ENCODE measurements around the gene AP1M1. TPM values are rescaled to one million over a fixed set of nuclear protein-coding genes. Genes with fewer than 3 reads are reported as not detected.

Gene AP1M1
- total RNA-seq, 2 donors from 2014 or later, result 20.0 to 24.4 TPM

DNA sequence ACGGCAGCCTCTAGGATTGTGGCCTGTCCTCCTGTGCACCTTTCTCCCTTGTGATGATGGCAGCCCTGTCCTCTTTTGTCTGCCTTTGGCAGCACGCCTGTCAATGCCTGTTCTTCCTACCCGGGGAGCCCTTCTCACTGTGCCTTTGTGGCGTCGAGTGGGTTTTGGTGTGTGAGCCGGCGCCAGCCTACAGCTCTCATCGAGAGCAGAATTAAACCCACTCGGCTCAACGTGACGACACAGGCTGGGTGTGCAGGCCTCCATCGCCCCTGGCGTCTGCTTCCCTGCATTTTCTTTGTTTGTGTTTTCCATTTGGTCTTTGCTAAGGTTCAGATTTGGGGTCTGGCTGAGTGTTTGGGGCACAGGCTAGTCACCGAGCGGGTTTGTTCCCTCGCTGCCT is 34.4 kb downstream of the AP1M1 start:
- Histone ChIP-seq H3K27me3 (no peaks in the 10 kb centered on the region), H3K4me1 (no peaks in the 10 kb centered on the region), H3K4me3 (no peak overlapping the region), H3K9ac (ENCODE audit: low read depth in 2 of 2, low read length in 2 of 2) (no peak overlapping the region), H3K27ac (no peak overlapping the region), H3K9me3 (no peaks in the 10 kb centered on the region), H3K36me3 (peaks cover 12% of the 10 kb centered on the region)
- intact Hi-C loops (cut with DNase I), result no loop called here
- TF ChIP-seq, protein P1, sequence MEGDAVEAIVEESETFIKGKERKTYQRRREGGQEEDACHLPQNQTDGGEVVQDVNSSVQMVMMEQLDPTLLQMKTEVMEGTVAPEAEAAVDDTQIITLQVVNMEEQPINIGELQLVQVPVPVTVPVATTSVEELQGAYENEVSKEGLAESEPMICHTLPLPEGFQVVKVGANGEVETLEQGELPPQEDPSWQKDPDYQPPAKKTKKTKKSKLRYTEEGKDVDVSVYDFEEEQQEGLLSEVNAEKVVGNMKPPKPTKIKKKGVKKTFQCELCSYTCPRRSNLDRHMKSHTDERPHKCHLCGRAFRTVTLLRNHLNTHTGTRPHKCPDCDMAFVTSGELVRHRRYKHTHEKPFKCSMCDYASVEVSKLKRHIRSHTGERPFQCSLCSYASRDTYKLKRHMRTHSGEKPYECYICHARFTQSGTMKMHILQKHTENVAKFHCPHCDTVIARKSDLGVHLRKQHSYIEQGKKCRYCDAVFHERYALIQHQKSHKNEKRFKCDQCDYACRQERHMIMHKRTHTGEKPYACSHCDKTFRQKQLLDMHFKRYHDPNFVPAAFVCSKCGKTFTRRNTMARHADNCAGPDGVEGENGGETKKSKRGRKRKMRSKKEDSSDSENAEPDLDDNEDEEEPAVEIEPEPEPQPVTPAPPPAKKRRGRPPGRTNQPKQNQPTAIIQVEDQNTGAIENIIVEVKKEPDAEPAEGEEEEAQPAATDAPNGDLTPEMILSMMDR (IDR thresholded peaks at IDR 0.05), result no peak
- DNase-seq, result no peak

DNA sequence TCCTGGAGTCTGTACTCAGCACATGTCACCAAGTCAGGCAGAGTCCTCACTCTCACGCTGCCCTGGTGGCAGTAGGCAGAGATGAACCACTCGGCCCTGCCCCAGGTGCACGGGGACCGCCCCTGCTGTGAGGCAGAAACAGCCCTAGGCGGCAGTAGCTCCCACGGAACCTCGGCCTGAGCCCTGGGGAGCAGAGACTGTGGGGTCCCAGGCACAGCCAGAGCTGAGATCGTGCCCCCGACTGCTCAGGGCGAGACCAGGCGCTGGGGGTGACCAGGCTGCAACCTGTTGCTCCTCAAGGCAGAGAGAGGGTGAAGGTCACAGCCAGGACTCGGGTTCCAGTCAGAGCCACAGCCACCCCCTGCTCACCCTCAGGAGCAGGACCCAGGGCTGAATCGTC is 34.9 kb downstream of the AP1M1 start:
- DNase-seq, result no peak
- Histone ChIP-seq H3K9me3 (no peaks in the 10 kb centered on the region), H3K4me3 (no peak overlapping the region), H3K36me3 (peaks cover 12% of the 10 kb centered on the region), H3K4me1 (no peaks in the 10 kb centered on the region), H3K27ac (no peak overlapping the region), H3K9ac (ENCODE audit: low read depth in 2 of 2, low read length in 2 of 2) (no peak overlapping the region), H3K27me3 (no peaks in the 10 kb centered on the region)
- intact Hi-C loops (cut with DNase I), result no loop called here
- TF ChIP-seq, protein P1 (IDR thresholded peaks at IDR 0.05), result no peak

DNA sequence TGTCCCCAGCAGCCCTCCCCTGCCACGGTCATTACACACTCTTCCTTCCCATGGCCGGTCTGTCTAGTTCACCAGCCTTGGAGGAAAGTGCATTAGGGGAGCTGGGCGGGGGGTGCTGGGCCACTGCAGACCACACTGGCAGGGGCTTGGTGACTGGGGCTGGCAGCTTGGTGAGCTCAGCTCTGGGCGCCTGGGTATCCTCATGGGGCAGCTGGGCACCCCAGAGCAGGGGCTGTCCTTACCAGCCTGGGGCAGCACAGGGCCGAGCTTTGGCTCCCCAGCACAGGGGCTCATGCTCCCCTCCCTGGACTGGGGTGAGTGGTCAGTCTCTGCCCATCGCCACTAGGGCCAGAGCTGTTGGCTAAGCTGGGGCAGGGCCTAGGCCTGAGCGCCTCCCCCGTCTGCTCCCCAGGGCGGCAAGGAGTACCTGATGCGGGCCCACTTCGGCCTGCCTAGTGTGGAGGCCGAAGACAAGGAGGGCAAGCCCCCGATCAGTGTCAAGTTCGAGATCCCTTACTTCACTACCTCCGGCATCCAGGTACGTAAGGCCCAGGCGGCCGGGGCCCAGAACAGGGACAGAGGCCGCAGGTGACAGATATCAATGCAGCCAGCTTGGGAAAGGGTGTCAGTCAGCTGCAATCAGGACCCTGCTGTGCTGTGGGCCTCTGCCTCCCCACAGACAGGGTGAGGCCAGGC is 35.5 kb downstream of the AP1M1 start:
- Histone ChIP-seq H3K9ac (ENCODE audit: low read depth in 2 of 2, low read length in 2 of 2) (no peak overlapping the region), H3K4me1 (no peaks in the 10 kb centered on the region), H3K27ac (no peak overlapping the region), H3K4me3 (no peak overlapping the region), H3K27me3 (no peaks in the 10 kb centered on the region), H3K36me3 (peaks cover 6% of the 10 kb centered on the region), H3K9me3 (no peaks in the 10 kb centered on the region)
- intact Hi-C loops (cut with DNase I), result no loop called here
- no peak for DNase-seq
- TF ChIP-seq, protein P1 (IDR thresholded peaks at IDR 0.05), result no peak

DNA sequence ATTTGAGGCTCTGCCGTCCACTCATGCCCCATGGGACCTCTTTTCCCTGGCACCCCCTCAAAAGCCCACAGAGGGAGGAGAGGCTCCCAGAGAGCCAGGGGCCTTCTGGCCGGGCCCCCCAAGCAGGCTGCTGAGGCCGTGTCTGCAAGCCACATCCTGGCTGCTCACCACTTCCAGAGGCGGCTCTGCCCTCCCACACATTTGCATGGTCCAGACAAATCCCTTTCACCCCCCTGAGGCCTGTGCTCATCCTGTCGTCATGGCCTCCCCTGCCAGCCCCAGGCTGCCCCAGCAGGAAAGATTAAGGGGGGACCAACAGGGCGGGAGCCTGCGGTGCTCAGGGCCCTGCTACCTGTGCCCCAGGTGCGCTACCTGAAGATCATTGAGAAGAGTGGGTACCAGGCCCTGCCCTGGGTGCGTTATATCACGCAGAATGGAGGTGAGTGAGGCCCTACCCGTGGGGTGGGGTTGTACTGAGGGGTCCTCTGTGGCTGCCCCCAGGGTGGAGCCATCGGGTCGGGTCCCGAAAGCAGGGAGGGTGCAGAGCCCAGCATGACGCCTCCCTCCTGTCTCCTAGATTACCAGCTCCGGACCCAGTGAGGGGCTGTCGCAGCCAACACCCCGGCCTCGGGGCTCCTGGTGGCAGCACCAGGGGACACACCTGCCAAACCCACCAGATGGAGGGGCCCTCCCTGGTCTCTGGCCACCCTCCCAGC is 36.3 kb downstream of the AP1M1 start:
- TF ChIP-seq, protein P1 (IDR thresholded peaks at IDR 0.05), result no peak
- no peaks in the 10 kb centered on the region for H3K27me3 ChIP-seq
- H3K9ac ChIP-seq (ENCODE audit: low read depth in 2 of 2, low read length in 2 of 2), result no peak overlapping the region
- H3K9me3 ChIP-seq, result no peaks in the 10 kb centered on the region
- no peak for DNase-seq
- no peak overlapping the region for H3K27ac ChIP-seq
- H3K4me3 ChIP-seq, result no peak overlapping the region
- H3K4me1 ChIP-seq, result no peaks in the 10 kb centered on the region
- intact Hi-C loops (cut with DNase I), result no loop called here
- H3K36me3 ChIP-seq, result peaks cover 6% of the 10 kb centered on the region

DNA sequence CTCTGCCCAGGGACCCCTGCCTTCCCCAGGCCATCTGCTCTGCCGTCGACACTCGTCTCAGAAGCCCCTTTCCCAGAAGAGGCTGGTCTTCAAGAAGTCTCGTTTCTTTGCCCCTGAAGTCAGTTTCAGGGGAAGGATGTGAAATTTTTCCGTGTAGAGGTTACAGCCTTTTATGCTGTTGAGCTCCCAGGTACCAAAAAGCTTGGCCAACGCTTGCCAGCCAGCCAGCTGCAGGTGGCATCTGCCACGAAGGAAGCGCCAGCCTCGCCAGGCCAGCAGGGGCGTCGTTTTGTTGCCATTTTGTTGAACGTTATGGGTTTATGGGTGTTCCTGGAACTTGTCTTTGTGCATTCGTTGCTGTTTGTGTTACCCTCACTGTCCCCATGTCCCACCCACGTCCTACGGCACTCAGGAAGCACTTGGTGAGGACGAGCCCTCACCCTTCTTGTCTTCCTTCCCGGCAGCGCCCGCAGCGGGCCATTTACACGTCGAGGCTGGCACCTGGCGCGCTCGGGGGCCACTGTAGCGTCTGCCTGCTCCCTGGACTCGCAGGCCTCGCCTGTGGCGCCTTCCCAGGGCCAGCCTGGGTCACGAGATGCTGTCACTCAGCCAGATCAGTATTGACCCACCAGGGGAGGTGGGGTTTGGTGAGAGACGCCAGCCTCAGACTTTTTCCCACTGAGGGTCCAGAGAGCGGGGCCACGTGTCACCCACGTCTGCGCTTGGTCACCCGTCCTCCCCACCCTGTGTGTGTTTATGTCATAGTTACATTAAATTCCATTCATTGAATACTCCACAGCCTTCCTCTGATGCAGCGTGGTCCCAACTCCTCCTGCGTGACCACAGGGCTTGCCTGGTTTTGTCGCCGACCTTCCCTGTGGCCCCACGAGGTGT is 37.1 kb downstream of the AP1M1 start:
- H3K4me3 ChIP-seq, result no peak overlapping the region
- no peaks in the 10 kb centered on the region for H3K4me1 ChIP-seq
- DNase-seq, result no peak
- H3K36me3 ChIP-seq, result no peaks in the 10 kb centered on the region
- H3K9me3 ChIP-seq, result no peaks in the 10 kb centered on the region
- no peak overlapping the region for H3K9ac ChIP-seq (ENCODE audit: low read depth in 2 of 2, low read length in 2 of 2)
- intact Hi-C loops (cut with DNase I), result no loop called here
- H3K27ac ChIP-seq, result no peak overlapping the region
- TF ChIP-seq, protein P1 (IDR thresholded peaks at IDR 0.05), result no peak
- H3K27me3 ChIP-seq, result no peaks in the 10 kb centered on the region

All from colonic mucosa (tissue), 4 donors.